ENCODE measurements around the gene FGF1.
"Not testable (repeated sequence)": the region's sequence is repeated elsewhere in the genome, so short reads cannot be mapped to it uniquely, and the experiment has no call there.

The FGF1 gene

GRCh38 chr5:142667831-142668230 lies 18.1 kb downstream of the FGF1 start:
- DNase-seq, result no peak

- DNase-seq, result no peak
These were observed 21.3 kb downstream of the FGF1 start for GRCh38 chr5:142664636-142665035.

- no peak for DNase-seq
These were observed 21.8 kb downstream of the FGF1 start for GRCh38 chr5:142664067-142664466.

- DNase-seq, result no peak
These were observed 22.6 kb downstream of the FGF1 start for GRCh38 chr5:142663246-142663645.

GRCh38 chr5:142661957-142662356 lies 23.9 kb downstream of the FGF1 start:
- DNase-seq, result no peak

- no peak for DNase-seq
These were observed 24.7 kb downstream of the FGF1 start for GRCh38 chr5:142661143-142661542.

GRCh38 chr5:142660731-142661130 lies 25.2 kb downstream of the FGF1 start:
- DNase-seq, result no peak

- no peak for DNase-seq
These were observed 25.7 kb downstream of the FGF1 start for GRCh38 chr5:142660196-142660595.

- no peak for DNase-seq
These were observed 26.5 kb downstream of the FGF1 start for GRCh38 chr5:142659405-142659804.

GRCh38 chr5:142658278-142658677 lies 27.6 kb downstream of the FGF1 start:
- no peak for DNase-seq

GRCh38 chr5:142657446-142657845 lies 28.4 kb downstream of the FGF1 start:
- no peak for DNase-seq

- peak; percentile 15 to 41 for DNase-seq
These were observed 30.3 kb downstream of the FGF1 start for GRCh38 chr5:142655339-142656267.

- DNase-seq, result no peak
These were observed 31.3 kb downstream of the FGF1 start for GRCh38 chr5:142654578-142655058.

- DNase-seq, result no peak
These were observed 32.6 kb downstream of the FGF1 start for GRCh38 chr5:142653321-142653720.

- DNase-seq, result no peak
These were observed 33.3 kb downstream of the FGF1 start for GRCh38 chr5:142652563-142652962.

GRCh38 chr5:142650881-142651280 lies 35.0 kb downstream of the FGF1 start:
- DNase-seq, result no peak

- DNase-seq, result no peak
These were observed 35.8 kb downstream of the FGF1 start for GRCh38 chr5:142650060-142650459.

GRCh38 chr5:142648108-142648507 lies 37.8 kb downstream of the FGF1 start:
- DNase-seq, result not testable (repeated sequence)

- DNase-seq, result no peak
These were observed 40.4 kb downstream of the FGF1 start for GRCh38 chr5:142645456-142645855.

- DNase-seq, result peak in 1 of 2 experiments; percentile 14
These were observed 41.1 kb downstream of the FGF1 start for GRCh38 chr5:142644640-142645361.

- no peak for DNase-seq
These were observed 41.8 kb downstream of the FGF1 start for GRCh38 chr5:142644127-142644526.

- no peak for DNase-seq
These were observed 42.3 kb downstream of the FGF1 start for GRCh38 chr5:142643634-142644033.

GRCh38 chr5:142642427-142642826 lies 43.5 kb downstream of the FGF1 start:
- no peak for DNase-seq

- no peak for DNase-seq
These were observed 44.2 kb downstream of the FGF1 start for GRCh38 chr5:142641711-142642110.
